HG03159 (cell line): ENCODE results near the gene ISL2.

Source experiments
- ATAC-seq: cut with Tn5 transposase; IDR thresholded peaks from one replicate; pipeline ENCODE4 v1.9.1; 2021; ENCODE audit warnings: mild to moderate bottlenecking, moderate library complexity; ENCODE audit not compliant: unreplicated experiment

Gene ISL2

DNA sequence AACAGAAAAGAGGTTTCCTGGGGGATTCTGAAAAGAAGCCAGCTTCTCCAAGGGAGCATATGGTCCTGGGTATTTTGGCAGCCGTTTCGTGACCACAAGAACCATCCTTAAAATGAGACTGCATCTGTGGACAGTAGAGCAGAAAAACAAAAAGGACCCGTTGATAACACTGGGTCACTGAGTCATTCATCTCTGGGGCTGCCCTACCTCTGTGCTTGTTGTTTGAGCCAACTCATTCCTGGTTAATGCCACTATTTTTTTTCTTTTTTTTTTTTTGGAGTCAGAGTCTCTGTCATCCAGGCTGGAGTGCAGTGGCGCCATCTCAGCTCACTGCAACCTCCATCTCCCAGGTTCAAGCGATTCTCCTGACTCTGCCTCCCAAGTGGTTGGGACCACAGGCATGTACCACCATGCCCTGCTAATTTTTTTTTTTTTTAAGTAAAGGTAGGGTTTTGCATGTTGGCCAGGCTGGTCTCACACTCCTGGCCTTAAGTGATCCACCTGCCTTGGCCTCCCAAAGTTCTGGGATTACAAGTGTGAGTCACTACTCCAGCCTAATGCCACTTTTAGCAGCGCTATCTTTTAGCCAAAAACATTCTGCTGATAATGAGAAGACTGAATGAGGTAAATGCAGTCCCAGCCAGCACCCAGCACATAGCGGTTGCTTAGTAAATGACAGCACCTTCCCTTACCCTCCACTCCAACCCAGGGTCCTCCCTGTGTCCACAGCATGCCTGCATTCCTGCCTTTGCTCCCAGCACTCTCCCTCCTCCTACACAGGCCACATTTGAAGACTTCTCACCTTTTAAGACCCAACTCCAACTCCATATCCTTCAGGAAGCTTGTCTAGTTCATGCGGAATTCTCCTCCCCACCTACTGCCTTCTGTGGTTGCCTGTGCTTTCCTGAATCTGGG is 9.1 kb upstream of the ISL2 start:
- ATAC-seq: no peak

DNA sequence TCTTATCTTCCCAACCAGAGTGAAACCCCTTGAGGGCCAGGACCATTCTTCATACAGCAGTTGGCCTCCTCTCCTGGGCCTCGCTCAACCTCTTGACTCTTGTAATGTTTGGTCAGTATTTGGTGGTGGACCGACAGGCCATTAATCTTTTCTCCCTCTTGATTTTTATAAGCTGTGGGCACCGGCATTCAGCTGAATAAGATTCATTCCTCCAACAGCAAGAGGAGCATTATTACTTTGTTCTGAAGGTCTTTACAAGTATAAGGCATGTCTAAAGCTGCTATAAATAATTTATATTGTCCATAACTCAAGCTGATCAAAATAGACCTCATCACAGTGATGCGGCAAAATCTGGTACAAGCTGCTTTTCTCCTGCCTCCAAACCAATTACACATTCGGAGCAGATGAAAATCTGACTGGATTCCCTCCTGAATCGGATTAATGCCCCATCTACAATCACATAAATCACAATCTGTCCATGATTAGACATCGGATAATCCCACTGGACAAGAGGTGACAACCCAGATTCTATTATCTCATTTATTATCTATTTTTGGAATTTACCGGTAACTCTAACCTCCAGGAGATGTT is 8.4 kb upstream of the ISL2 start:
- ATAC-seq: no peak

DNA sequence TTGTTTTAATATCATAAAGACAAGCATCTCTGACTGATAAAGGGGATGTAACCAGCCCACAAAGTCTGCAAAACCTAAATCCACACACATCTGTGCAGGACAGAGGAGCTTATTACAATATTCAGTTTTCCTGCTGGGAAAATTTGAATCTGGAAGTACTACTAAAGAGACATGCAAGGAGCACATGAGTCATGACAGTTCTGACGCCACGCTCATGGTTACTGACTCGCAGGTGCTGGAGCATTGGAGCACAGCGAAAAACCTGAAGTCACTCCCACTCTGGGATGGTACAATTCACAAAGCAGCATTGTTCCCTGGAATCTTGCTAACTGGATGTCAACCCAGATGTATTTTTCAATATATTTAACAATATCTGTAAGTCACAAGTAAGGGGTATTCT is 7.6 kb upstream of the ISL2 start:
- ATAC-seq: no peak

DNA sequence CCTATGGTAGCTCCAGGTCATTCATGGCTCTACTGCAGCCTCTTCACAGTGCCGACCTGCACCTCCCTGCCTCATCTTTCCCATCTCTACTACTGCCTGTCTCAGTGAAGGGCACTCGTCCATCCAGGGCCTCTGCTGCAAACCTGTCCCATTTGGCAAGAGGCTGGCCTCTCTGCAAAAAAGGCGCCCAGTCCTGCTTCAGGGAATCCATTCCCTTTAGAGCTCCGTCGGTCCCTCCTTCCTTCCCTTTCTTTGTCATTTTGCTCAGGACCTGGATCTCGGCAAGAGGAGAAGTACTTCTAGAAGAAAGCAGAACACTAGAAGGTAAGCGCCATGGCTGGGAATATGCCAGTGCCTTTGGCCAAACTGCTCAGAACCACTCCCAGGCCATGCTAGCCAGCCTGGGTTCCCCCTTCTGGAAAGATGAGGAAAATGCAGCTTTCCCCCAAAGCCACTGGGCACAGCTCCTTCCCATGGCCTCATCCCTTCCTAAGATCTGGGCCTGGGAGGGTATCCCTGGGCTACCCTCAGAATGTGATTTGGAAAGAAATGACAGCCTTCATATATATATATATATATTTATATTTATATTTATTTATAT is 6.4 kb upstream of the ISL2 start:
- no peak for ATAC-seq

DNA sequence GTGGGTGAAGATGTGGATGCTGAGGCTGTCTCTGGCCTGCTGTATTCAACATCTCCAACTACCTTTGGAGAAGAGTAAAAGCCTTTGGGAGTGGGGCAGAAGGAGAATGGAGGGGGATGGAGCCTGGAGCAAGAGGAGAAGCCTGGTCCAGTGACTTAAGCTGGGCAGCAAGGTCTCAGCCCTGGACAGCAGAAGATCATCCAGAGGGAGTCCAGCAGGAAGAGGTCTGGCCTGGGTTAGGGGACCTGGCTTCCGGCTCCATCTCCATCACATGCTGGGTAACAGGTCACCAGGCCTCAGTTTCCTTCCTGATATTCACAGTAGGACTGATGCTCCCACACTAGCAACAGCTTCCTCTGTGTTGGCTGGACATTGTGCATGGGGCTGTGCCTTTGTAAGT is 3.8 kb upstream of the ISL2 start:
- ATAC-seq: no peak

DNA sequence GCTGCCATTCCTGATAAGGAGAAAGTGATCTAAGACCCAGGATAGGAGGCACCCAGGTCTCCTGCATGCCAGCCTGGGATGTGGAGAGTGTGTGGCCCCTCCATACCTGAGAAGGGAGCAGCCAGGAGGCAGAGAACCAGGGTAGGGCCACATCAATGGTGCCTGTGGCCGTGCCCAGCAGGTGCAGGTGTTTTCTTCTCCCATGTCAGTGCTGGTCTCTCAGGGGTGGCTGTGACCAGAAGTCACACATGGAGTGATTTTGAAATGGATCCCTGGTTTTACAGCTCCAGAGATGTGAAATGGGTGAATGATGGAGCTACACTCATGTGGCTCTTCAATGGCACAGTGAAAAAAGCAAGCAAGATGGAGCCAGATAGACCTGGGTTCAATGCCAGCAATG is 3.3 kb upstream of the ISL2 start:
- ATAC-seq: no peak

DNA sequence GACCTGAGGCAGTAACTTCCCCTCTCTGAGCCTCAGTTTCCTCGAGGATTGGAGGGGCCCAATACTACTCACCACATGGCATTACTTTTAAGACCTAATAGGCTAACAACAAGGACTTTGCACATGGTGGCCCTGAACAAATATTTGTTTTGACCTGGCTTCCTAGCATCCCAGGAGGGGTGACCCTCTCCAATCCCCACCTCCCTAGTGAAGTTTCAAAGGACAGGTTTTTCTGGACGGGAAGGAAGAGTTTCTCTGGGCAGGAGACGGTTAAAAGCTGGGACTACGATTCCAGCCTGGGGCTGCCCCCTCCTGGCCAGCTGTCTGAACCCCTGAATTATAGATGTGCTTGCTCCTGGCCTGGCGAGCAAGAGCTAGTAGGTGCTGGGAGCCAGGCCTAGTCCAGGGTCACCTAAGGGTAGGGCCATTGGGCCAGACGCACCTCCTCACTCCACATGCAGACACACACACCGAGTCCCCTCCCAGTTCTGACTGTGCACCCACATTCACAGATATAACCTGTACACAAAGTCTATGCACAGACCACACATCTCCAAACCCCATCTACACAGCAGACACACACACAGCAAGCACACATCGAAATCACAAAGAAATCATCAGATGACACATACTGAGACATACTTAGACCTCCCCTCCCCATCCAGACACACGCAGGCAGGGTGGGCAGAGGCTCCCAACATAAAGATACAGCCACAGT is 2.7 kb upstream of the ISL2 start:
- no peak for ATAC-seq

DNA sequence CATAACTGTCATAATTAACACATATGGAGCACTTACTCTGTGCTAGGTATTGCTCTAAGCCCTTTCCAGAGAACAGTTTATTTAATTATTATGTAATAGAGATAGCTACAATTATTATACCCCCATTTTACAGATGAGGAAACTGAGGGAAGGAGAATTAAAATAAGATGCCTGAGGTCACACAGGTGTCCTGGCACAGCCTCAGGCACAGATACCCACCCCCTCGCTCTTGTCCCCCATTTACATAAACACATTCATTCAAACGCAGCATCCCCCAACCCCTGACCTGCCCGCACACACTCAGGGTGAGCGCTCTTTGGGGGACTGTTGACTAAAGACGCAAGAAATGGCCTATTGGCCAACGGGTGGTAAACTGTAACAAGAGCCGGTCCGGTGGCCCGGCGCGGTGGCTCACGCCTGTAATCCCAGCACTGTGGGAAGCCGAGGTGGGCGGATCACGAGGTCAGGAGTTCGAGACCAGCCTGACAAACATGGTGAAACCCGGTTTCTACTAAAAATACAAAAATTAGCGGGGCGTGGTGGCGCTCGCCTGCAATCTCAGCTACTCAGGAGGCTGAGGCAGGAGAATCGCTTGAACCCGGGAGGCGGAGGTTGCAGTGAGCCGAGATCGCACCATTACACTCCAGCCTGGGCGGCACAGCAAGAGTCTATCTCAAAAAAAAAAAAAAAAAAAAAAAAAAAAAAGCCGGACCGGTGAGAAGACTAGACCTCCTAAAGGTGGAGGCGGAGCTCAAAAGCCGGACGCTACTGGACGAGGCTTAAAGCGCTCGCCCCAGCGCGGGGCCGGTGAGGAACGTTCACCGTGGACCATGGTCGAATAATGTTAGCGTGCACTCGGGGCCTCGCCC is 1.9 kb upstream of the ISL2 start:
- ATAC-seq: no peak

DNA sequence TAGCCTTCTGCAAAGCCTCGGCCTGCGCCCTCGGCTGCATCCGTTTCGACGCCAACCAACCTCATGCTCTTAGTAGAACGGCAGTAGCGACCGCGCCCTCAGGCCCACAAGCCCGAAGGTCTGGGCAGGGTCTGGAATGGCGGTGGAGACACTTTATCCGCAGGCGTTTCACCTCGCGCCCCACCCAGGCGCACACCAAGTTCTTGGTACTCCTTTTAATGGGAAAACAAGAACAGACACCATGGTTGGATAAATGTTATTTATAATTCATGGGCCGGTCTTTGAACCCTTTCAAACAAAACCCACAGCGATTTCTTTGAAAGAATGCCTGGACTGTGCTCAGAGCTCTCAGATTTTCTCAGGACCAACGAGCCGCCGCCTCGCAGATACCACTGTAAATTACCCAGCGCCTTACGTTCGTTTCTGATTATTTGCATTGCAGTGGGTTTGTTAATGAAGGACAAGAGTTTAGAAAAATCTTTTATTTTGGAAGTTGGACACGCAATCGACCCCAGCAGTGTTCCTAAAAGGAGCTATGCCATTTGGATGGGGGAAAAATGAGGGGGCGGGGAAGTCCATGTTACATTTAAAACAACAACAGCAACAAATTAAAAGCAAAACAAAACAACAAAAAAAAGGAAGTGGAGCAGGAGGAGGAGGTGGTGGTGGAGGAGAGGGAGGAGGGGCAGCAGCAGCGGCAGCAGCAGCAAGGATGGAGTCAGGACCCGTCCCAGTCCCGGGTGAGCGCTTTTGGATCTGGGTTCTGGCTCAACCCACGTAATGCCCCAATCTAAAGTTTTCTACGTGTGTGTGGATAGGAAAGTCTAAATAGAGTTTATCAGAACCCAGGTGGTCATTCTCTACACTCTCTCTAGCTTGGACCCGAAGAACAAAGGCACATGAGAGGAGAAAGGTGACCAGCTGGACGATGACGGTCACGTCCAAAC is 993 bp upstream of the ISL2 start:
- ATAC-seq: no peak

DNA sequence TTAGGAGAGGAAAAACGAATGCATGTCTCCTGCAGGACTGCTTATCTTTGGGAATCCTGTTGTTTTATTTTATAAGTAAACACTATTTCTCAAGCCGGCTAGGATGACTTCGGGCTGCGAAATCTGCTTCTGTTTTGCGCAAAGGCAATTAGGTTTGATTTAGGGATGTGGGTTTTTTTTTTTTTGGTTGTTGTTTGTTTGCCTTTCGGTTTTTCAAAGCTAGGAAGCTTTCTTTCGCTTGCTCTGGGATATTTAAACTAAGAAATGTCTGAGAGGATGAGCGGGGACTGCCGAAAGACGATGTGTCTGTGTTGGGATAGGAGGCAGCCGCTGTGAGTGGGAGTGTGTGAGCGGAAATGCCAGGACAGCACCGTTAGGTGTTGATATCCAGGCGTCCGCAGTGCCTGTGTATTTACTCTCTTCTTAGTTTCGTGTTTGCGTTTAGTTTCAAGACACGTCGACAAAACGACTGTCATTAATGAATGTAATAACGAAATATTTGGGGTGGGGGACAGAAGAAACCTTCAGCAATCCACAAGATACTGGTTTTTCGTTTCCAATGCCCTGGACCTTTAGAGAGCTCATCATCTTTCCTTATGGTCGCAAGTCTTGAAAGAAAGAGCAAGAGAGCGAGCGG is 604 bp downstream of the ISL2 start:
- ATAC-seq: no peak

DNA sequence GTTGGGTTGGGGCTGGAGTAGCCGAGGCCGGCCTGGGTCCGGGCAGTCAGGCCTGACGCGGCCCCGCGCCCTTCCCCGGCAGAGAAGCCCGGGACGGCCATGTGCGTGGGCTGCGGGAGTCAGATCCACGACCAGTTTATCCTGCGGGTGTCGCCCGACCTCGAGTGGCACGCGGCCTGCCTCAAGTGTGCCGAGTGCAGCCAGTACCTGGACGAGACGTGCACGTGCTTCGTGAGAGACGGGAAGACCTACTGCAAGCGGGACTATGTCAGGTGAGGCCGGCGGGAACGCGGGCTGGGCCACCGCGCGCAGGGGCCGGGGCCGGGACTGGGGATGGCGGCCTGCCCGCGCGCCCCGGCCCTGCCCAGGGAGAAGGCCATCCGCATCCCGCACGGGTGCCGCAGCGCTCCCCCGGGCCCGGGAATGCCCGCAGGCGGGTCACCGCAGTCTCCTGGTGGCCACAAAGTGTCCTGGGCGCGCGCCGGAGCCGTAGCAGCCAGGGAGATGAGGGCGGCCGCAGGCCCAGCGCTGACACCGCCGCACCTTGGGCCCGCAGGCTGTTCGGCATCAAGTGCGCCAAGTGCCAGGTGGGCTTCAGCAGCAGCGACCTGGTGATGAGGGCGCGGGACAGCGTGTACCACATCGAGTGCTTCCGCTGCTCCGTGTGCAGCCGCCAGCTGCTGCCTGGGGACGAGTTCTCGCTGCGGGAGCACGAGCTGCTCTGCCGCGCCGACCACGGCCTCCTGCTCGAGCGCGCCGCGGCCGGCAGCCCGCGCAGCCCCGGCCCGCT is 1.3 kb downstream of the ISL2 start:
- ATAC-seq: no peak

DNA sequence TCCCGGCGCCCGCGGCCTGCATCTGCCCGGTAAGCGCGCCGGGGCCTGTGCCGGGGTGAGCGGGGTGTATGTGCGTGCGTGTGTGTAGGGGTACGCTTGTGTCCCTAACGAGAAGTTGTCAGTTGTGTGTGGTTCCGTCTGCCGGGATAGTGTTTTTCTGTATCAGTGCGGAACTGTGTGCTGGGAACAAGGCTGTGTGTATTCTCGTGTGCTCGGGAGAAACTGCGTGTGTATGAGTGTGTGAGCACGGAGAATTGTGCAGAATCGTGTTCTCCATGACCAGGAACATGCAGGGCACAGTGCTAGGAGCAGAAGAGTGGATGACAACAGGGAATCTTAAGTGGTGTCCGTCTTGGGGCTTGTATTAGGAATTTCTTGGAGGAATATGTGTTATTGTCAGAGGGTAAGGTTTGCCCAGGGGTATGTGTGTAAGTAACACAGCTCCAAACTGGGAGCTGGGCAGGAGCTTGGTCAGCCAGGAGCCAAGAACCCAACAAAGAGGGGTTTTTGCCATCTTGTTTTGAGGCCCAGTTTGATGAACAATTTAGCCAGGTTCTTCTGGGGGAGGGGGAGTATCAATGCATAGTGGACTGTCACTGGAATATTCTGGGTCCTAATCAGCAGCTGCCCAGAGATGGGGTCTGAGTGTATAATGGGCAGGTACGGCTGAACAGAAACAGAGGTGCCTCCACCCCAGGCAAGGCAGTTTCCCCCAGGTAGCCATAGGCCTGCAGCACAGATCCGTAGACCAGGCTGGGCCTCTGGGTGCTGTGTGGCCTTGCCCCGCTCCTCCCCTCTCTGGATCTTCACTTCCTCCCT is 2.1 kb downstream of the ISL2 start:
- no peak for ATAC-seq

DNA sequence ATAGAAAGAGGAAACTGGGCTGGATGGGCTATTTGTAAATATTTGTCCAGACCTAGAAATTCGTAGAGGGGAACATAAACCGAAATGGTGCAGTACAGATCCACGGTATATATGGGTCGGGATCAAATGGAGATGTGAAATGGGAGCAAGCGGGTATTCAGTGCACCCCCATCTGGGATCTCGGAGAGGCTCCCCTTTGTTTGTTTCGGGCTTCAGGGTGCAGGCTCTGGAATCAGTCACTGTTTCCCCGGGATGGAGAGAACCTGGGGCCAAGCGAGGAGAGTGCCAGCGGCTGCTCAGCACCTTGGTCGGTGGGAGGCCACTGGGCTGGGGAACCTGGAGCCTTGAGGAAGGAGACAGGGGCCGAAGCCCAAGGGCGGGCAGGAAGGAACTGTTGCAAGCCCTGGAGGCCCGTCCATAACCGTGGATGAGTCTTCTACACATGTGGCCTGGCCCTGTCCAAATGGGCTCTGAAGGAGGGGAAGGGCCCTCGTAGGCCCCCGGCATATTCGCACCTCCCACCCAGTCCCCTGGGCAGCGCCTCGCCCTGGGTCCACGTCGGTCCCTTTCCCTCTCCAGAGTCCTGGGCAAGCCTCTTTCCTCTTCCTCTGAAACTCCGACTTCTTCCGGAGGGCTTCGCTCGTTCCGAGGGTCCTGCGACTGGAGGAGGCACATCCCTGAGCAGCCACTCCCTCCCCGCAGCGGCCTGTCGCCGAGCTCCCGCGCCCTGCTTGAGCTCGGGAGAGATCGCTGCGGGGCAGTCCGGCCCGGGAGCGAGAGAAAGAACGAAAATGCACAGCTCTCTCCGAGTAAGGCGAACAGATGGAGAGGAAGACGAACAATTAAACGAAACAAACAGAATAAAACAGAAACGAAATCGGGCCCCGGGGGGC is 3.0 kb downstream of the ISL2 start:
- no peak for ATAC-seq

DNA sequence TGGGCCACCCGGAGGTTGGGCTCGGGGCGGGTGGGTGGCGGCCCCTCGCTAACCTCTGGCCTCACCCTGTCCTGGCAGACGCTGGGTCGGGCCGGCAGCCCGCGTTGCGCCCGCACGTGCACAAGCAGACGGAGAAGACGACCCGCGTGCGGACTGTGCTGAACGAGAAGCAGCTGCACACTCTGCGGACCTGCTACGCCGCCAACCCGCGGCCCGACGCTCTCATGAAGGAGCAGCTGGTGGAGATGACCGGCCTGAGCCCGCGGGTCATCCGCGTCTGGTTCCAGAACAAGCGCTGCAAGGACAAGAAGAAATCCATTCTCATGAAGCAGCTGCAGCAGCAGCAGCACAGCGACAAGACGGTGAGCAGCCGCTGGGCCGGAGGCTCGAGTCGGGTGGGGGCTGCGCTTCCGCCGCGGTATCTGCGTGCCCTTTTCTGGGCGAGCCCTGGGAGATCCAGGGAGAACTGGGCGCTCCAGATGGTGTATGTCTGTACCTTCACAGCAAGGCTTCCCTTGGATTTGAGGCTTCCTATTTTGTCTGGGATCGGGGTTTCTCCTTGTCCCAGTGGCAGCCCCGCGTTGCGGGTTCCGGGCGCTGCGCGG is 3.7 kb downstream of the ISL2 start:
- ATAC-seq: no peak

DNA sequence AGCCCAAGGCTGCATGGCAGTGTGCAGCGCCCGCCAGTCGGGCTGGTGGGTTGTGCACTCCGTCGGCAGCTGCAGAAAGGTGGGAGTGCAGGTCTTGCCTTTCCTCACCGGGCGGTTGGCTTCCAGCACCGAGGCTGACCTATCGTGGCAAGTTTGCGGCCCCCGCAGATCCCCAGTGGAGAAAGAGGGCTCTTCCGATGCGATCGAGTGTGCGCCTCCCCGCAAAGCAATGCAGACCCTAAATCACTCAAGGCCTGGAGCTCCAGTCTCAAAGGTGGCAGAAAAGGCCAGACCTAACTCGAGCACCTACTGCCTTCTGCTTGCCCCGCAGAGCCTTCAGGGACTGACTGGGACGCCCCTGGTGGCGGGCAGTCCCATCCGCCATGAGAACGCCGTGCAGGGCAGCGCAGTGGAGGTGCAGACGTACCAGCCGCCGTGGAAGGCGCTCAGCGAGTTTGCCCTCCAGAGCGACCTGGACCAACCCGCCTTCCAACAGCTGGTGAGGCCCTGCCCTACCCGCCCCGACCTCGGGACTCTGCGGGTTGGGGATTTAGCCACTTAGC is 4.3 kb downstream of the ISL2 start:
- no peak for ATAC-seq
